ENCODE measurements around the gene EIF4G3. TPM values are rescaled to one million over a fixed set of nuclear protein-coding genes. Genes with fewer than 3 reads are reported as not detected.
"Not testable (repeated sequence)": the region's sequence is repeated elsewhere in the genome, so short reads cannot be mapped to it uniquely, and the experiment has no call there.

EIF4G3 gene
- total RNA-seq, 1 donor from 2014 or later = 38.4 TPM

DNA sequence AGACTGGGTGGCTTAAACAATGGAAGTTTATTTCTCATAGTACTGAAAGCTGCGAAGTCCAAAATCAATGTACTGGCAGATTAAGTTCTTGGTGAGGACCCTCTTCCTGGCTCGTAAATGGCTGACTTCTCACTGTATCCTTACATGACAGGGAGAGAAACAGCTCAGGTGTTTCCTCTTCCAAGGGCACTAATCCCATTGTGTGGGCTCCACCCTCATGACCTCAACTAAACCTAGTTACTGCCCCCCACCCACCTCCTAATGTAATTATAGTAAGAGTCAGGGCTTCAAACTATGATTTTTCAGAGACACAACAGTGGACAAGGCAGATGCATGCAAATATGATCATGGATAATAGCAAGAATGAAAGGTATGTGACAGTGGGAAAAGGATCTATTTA is 308.4 kb downstream of the EIF4G3 start:
- Histone ChIP-seq H3K27me3 (ENCODE audit: control insufficient read depth, insufficient read depth, low read length) (no peaks in the 10 kb centered on the region), H3K4me3 (ENCODE audit: low read depth, low read length) (no peak overlapping the region), H3K36me3 (ENCODE audit: control insufficient read depth, insufficient read depth, low read length) (no peaks in the 10 kb centered on the region)
- no peak for DNase-seq (ENCODE audit: low read depth)
- TF ChIP-seq, protein P1, sequence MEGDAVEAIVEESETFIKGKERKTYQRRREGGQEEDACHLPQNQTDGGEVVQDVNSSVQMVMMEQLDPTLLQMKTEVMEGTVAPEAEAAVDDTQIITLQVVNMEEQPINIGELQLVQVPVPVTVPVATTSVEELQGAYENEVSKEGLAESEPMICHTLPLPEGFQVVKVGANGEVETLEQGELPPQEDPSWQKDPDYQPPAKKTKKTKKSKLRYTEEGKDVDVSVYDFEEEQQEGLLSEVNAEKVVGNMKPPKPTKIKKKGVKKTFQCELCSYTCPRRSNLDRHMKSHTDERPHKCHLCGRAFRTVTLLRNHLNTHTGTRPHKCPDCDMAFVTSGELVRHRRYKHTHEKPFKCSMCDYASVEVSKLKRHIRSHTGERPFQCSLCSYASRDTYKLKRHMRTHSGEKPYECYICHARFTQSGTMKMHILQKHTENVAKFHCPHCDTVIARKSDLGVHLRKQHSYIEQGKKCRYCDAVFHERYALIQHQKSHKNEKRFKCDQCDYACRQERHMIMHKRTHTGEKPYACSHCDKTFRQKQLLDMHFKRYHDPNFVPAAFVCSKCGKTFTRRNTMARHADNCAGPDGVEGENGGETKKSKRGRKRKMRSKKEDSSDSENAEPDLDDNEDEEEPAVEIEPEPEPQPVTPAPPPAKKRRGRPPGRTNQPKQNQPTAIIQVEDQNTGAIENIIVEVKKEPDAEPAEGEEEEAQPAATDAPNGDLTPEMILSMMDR (IDR thresholded peaks at IDR 0.05; ENCODE audit: insufficient read depth, low read length, poor library complexity, severe bottlenecking) = no peak

DNA sequence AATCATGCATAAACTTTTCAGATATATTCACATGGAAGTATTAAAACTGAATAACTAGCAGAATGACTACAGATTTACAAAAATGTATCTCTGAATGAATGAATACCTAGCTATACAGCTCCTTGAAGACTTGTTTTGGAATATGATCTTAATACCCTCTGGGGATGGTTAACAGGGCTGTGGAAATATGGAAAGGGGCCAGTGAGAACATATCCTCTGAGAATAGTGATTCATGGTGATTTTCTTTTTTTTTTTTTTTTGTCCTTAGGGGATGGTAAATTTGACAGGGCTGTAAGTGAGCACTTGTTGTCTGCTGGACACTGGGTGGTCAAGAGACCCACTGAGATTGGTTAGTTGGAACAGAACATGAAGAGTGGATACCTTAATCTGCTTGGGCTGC is 308.9 kb downstream of the EIF4G3 start:
- no peaks in the 10 kb centered on the region for H3K27me3 ChIP-seq (ENCODE audit: control insufficient read depth, insufficient read depth, low read length)
- no peaks in the 10 kb centered on the region for H3K36me3 ChIP-seq (ENCODE audit: control insufficient read depth, insufficient read depth, low read length)
- H3K4me3 ChIP-seq (ENCODE audit: low read depth, low read length) = no peak overlapping the region
- TF ChIP-seq, protein P1 (IDR thresholded peaks at IDR 0.05; ENCODE audit: insufficient read depth, low read length, poor library complexity, severe bottlenecking) = no peak
- DNase-seq (ENCODE audit: low read depth) = no peak

DNA sequence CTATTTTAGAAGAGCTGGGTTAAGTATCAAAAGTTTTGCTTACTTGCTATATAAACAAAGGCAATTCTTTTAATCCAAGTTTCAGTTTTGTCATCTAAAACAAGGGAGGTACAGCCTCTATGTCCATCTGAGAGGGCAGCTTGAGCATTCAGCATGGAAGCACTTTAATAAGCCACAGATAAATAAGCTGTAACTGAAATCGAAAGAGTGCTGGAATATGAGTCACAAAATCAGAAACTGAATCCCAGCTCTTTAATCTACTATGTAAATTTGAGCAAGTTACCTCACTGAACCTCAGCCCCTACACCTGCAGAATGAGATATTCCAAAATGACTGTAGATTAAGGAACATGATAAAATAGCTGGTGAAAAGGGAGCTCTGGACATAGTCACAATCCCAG is 309.6 kb downstream of the EIF4G3 start:
- H3K4me3 ChIP-seq (ENCODE audit: low read depth, low read length) = no peak overlapping the region
- TF ChIP-seq, protein P1 (IDR thresholded peaks at IDR 0.05; ENCODE audit: insufficient read depth, low read length, poor library complexity, severe bottlenecking) = no peak
- no peaks in the 10 kb centered on the region for H3K36me3 ChIP-seq (ENCODE audit: control insufficient read depth, insufficient read depth, low read length)
- DNase-seq (ENCODE audit: low read depth) = no peak
- no peaks in the 10 kb centered on the region for H3K27me3 ChIP-seq (ENCODE audit: control insufficient read depth, insufficient read depth, low read length)

DNA sequence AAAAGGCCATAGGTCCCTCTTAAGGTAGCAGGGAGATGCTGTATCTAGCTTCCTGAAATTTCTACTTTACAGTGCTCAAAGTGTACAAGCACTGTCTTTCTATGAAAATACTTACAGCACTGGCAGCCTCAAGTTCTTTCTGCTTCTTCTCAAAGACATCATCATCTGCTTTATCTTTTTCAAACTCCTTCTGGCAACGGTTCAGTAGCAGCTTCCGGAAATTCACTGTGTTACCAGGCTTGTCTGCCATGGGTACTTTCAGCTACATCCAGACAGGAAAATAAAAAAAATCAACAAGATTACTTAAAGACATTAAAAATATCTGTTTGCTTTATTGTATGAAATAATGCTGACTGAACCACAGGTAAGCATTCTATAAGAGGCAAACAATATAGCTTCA is 311.7 kb downstream of the EIF4G3 start:
- no peaks in the 10 kb centered on the region for H3K27me3 ChIP-seq (ENCODE audit: control insufficient read depth, insufficient read depth, low read length)
- H3K4me3 ChIP-seq (ENCODE audit: low read depth, low read length) = no peak overlapping the region
- TF ChIP-seq, protein P1 (IDR thresholded peaks at IDR 0.05; ENCODE audit: insufficient read depth, low read length, poor library complexity, severe bottlenecking) = no peak
- no peak for DNase-seq (ENCODE audit: low read depth)
- no peaks in the 10 kb centered on the region for H3K36me3 ChIP-seq (ENCODE audit: control insufficient read depth, insufficient read depth, low read length)

DNA sequence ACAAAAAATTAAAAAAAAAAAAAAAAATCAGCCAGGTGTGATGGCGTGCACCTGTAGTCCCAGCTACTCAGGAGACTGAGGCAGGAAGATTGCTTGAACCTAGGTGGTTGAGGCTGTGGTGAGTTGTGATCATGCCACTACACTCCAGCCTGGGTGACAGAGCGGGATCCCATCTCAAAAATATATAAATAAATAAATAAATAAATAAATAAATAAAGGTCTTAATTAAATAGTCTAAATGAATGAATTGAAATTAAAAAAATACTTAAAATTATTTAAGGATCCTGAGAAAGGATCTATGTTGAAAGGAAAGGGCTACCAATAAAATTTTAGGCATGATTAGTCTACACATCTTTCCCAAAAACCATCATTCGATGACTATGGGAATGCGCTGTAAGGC is 322.2 kb downstream of the EIF4G3 start:
- H3K36me3 ChIP-seq (ENCODE audit: control insufficient read depth, insufficient read depth, low read length) = peaks cover 2% of the 10 kb centered on the region
- H3K4me3 ChIP-seq (ENCODE audit: low read depth, low read length) = no peak overlapping the region
- DNase-seq (ENCODE audit: low read depth) = no peak
- TF ChIP-seq, protein P1 (IDR thresholded peaks at IDR 0.05; ENCODE audit: insufficient read depth, low read length, poor library complexity, severe bottlenecking) = no peak
- H3K27me3 ChIP-seq (ENCODE audit: control insufficient read depth, insufficient read depth, low read length) = no peaks in the 10 kb centered on the region

DNA sequence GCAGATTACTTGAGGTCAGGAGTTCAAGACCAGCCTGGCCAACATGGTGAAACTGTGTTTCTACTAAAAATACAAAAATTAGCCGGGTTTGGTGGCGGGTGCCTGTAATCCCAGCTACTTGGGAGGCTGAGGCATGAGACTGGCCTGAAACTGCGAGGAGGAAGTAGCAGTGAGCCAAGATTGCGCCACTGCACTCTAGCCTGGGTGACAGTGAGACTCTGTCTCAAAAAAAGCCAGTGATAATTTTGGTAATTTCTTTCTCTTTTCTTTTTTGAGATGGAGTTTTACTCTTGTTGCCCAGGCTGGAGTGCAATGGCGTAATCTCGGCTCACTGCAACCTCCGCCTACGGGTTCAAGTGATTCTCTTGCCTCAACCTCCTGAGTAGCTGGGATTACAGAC is 324.9 kb downstream of the EIF4G3 start:
- H3K36me3 ChIP-seq (ENCODE audit: control insufficient read depth, insufficient read depth, low read length); DNase-seq (ENCODE audit: low read depth); H3K4me3 ChIP-seq (ENCODE audit: low read depth, low read length): not testable (repeated sequence)

More for the DNA sequence above, 324.9 kb downstream of the EIF4G3 start:
- H3K27me3 ChIP-seq (ENCODE audit: control insufficient read depth, insufficient read depth, low read length) = not testable (repeated sequence)
